Fibroblast of skin of back (primary cell): ENCODE data around the gene GBE1. TPM values are rescaled to one million over a fixed set of nuclear protein-coding genes. Genes with fewer than 3 reads are reported as not detected.
"Not testable (repeated sequence)": the region's sequence is repeated elsewhere in the genome, so short reads cannot be mapped to it uniquely, and the experiment has no call there.

Source experiments
- DNase-seq: peaks from one replicate; pipeline ENCODE4 v3.0.0-alpha.2; 2013
- polyA plus RNA-seq, 2 experiments: library from polyadenylated mRNA; unstranded; fragments of 120-200 nt; gene quantifications; one replicate each; pipeline ENCODE4 v1.2.1, GENCODE V29; 2013; ENCODE audit not compliant: insufficient read length in 2 of 2

The GBE1 gene
- 152 TPM for polyA plus RNA-seq (2013, experiment 1 of 2; ENCODE audit: insufficient read length)
- polyA plus RNA-seq (2013, experiment 2 of 2; ENCODE audit: insufficient read length): 173 TPM

DNA sequence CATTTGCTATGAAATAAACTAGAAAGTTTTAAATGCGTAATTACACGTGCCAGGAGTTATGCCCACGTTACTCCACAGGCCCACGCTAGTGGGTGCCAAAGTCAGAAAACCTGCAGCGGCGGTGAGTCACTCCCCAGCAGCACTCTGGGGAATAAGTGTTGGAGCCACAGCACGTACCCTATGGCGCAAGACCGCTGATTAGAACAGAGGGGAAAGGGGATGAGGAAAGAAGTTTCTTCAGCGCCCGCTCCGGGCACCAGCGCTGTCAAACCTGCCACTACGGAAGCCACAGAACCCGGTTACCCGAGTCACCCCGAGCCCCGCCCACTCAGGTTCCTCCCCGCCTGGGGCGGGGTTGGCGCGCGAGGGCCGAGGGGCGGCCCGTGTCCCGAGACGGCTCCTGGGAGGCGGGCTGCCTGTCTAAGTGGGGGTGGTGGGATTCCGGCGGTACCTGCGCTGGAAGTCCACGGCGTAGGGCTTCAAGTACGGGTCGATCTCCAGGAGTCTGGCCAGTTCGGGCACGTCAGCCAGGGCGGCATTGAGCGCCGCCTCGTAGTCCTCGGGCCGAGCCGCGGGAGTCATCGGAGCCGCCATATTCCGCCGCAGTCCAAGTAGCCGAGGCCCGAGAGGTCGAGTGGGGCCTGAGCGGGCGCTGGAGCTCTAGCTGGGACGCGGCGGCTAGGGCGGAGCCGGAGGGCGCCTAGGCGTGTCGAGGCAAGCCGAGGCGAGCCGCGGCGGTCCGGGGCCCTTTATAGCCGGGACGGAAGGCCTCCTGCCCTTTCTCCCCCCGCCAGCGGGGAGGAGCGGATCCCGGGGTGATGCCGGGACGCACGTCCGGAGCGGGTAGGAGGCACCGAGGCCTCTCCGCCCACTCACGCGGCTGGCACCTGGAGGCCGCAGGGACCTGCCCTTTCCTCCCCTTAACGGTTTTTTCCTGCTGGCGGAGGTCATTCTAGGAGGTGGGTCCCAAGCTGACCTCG, at the start of gene GBE1:
Gene GBE1, minus strand, starts transcription at position 722 of the 980 bp plus-strand sequence. Its CDS starts 128 bp downstream, at position 594.
- DNase-seq: peak; percentile 96

DNA sequence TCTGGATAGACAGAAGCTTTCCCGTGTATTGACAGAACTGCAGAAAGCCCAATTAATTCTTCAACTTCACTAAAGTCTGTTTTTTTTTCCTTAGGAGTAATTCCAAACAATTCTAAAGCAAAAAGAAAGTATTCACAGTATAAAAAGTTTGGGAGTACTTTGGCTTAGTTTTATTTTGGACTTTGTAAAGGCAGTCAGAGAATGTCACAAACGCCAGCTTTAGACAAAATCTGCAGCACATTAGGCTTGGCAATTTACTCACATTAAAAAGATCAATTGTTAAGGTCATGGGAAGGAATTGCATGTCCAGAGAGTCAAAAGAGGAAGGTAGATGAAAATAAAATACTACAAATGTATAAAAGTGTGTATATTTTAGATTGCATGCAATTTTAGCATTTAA, 47.5 kb upstream of the GBE1 start:
- DNase-seq: no peak

DNA sequence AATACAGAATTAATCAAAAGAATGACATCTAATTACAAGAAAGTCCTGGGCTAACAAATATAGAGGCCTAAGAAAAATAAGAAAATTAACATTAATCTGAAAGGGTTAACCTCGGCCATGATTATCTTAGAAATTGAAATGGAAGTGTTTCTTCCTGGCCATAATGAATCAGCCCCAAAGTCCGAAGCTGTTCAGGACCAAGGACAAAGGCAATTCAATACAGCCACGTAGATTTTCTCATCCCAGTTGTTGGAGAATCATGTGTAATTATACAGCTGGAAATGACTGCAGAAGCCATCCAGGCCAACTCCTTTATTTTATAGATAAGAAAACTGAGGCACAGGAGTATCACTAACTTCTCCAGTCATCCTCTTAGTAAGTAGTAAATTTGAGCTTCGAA, 38.0 kb upstream of the GBE1 start:
- DNase-seq: peak; percentile 12

GRCh38 chr3:81793410-81793809, 32.0 kb upstream of the GBE1 start:
- DNase-seq: no peak

- no peak for DNase-seq
Measured at GRCh38 chr3:81790117-81790516, 28.7 kb upstream of the GBE1 start.

GRCh38 chr3:81789691-81790090, 28.2 kb upstream of the GBE1 start:
- no peak for DNase-seq

- peak; percentile 21 for DNase-seq
Measured at GRCh38 chr3:81788610-81789009, 27.2 kb upstream of the GBE1 start.

GRCh38 chr3:81788044-81788443, 26.6 kb upstream of the GBE1 start:
- no peak for DNase-seq

DNA sequence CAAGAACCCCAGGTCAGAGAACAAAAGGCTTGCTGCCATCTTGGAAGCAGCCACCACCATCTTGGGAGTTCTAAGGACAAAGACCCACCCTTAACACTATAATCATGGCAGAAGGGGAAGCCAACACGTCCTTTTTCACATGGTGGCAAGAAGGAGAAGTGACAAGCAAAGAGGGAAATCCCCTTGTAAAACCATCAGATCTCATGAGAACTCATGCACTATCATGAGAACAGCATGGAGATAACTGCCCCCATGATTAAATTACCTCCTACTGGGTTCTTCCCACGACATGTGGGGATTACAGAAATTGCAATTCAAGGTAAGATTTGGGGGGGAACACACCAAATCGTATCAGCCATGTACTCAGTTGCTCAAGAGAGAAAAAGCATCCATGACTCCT, 21.1 kb upstream of the GBE1 start:
- no peak for DNase-seq

- no peak for DNase-seq
Measured at GRCh38 chr3:81778678-81779182, 17.3 kb upstream of the GBE1 start.

- no peak for DNase-seq
Measured at GRCh38 chr3:81776643-81777042, 15.2 kb upstream of the GBE1 start.

- no peak for DNase-seq
Measured at GRCh38 chr3:81770710-81771109, 9.3 kb upstream of the GBE1 start.

GRCh38 chr3:81769299-81769698, 7.9 kb upstream of the GBE1 start:
- DNase-seq: peak; percentile 35

- not testable (repeated sequence) for DNase-seq
Measured at GRCh38 chr3:81767250-81767859, 5.9 kb upstream of the GBE1 start.

- peak; percentile 68 for DNase-seq
Measured at GRCh38 chr3:81765400-81765799, 4.0 kb upstream of the GBE1 start.

DNA sequence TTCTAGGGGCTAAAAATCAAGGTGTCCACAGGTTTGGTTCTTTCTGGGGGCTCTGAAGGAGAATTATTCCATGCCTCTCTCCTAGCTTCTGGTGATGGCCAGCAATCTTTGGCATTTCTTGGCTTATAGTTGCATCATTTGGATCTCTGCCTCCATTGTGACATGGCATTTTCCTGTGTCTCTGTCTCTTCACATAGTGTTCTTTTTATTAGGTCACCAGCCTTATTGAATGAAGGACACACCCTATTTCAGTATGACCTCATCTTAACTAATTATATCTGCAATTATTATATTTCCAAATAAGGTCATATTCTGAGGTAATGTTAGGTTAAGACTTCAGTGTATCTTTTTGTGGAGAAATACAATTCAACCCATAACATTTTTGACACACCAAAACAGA, 3.2 kb upstream of the GBE1 start:
- DNase-seq: peak; percentile 65

GRCh38 chr3:81764002-81764401, 2.6 kb upstream of the GBE1 start:
- DNase-seq: no peak

GRCh38 chr3:81763001-81763400, 1.6 kb upstream of the GBE1 start:
- no peak for DNase-seq

GRCh38 chr3:81761904-81762580, 597 bp upstream of the GBE1 start:
- no peak for DNase-seq

GRCh38 chr3:81760215-81760614, 1.2 kb downstream of the GBE1 start:
- DNase-seq: no peak

DNA sequence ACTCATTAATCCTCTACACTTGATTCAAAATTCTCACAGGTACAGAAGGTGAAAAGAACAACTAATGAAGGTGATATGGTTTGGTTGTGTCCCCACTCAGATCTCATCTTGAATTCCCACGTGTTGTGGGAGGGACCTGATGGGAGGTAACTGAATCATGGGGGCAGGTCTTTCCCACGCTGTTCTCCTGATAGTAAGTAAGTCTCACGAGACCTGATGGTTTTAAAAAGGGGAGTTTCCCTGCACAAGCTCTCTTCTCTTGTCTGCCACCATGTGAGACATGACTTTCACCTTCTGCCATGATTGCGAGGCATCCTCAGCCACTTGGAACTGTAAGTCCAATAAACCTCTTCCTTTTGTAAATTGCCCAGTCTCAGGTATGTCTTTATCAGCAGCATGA, 2.7 kb downstream of the GBE1 start:
- DNase-seq: not testable (repeated sequence)

GRCh38 chr3:81758275-81758674, 3.2 kb downstream of the GBE1 start:
- DNase-seq: peak; percentile 76
